Inferior parietal cortex (tissue), 1 donor: Measurements from ENCODE around the gene ADO.

Experiments
- DNase-seq: peaks from one replicate; pipeline ENCODE4 v3.0.0-alpha.2; 2016; ENCODE audit errors: extremely low spot score

The ADO gene

DNA sequence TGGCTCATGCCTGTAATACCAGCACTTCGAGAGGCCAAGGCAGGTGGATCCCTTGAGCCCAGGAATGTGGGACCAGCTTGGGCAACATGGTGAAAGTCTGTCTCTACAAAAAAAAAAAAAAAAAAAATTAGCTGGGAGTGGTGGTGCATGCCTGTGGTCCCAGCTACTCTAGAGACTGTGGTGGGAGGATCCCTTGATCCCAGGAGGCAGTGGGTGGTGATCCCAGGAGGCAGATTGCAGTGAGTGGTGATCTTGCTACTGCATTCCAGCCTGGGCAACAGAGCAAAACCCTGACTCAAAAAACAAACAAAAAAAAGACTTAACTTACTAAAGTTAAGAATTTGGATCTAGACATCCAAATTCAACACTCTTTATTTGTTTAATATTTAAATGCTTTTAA lies 10.2 kb upstream of the ADO start:
- DNase-seq, result no peak

DNA sequence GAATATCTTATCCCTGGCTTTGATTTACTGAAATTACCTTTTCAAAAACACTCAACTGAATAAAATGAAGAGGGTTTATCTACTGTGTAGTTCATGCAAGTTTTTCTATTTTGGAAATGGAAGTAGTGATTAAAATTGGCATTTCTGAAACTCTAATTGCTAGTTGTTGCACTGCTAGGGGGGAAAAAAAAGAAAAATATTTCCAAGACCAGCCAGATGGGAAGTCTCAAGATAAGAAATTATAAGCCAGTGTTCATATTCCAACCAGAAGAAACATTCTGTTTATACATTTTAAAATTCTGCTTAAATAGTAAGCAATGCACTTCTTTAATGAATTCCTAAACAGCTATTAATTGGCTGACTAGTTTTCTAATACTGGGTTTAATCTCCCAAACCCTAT lies 9.4 kb upstream of the ADO start:
- DNase-seq, result no peak

- no peak for DNase-seq
These were observed 8.8 kb upstream of the ADO start for GRCh38 chr10:62795762-62796161.

GRCh38 chr10:62796896-62797295 lies 7.6 kb upstream of the ADO start:
- DNase-seq, result no peak

GRCh38 chr10:62801871-62802270 lies 2.6 kb upstream of the ADO start:
- DNase-seq, result no peak

DNA sequence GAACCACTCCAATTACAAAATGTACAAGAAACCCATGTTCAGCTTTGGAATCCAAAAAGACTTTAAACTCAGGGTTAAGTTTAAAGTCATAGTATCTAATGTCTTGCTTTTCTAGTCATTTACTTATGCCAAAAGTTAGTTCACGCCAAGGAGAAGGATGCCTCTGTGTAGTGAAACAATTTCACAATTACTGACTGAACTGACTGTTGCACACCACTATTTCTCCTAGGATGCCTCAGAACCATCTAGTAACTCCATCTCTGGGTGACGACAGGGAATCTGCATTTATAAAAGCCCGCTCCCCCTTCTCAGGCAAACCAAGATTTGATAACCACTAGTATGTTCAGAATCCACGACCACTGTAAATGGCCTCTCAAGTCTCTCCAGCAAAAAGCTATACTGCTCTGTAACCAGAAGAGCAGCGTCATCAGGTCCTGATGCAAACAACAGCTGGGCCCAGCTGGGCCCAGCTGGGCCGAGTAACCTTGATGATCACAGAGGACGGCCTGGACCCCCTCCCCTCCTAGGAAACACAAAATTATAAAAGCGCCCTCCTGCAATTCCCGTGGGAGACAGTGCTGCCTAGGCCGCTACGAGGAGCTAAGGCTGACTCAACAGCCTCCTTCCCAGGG lies 680 bp upstream of the ADO start:
- DNase-seq, result no peak

- no peak for DNase-seq
These were observed 945 bp downstream of the ADO start for GRCh38 chr10:62805231-62806099.

DNA sequence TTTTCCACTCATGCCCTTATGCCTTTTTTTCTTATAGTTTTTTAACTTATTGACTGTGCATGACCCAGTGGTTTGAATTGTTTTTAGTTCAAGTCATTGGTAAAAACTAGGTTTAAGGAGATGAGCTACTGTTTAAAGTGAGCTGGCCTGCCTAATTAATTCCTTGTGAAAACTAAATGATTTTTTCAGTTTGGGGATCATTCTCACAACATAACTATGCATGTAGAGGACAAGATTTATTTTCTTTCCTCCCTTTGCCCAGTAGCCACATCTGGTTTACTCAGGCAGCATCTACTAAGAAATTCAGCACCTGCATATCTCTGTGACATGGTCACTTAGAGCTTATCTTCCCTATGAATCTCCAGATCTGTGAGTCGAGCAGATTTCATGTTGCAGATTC lies 1.7 kb downstream of the ADO start:
- no peak for DNase-seq

GRCh38 chr10:62810156-62810902 lies 5.8 kb downstream of the ADO start:
- DNase-seq, result no peak

DNA sequence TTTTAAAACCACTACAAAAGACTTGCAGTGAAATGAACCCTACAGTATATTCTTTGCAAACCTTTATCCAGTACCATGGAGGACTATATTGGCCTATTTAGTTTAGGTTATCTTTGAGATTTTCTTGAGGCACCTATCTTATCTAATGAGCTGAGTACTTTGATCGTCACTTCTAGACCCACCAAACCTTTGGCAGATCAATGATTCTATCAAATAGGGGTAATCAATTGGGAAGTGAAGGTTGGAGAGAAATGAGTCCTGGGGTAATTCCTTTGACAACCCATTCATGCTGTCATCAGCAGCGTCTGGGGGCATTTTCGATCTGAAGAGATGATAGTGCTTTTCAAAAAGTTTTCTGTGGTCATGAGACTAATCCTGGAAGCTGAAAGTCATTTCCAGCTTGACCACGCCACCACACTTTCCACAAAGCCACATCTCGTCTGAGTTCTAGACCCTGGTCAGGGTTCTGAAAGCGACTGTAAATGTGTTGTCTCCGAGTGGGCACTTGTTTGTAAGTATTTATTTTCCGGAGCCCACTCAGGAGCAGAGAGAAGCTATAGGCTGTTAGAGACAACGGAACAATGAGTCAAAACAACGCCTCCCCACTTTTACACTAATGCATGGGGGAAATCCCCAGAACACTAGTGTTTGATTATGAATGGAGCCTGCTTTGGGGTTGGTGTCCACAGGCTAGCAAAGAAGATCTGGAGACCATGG lies 6.8 kb downstream of the ADO start:
- no peak for DNase-seq

GRCh38 chr10:62812672-62813439 lies 8.3 kb downstream of the ADO start:
- DNase-seq, result no peak

GRCh38 chr10:62813453-62813852 lies 8.9 kb downstream of the ADO start:
- no peak for DNase-seq

- no peak for DNase-seq
These were observed 9.5 kb downstream of the ADO start for GRCh38 chr10:62813981-62814380.

- no peak for DNase-seq
These were observed 10.3 kb downstream of the ADO start for GRCh38 chr10:62814756-62815380.

- DNase-seq, result no peak
These were observed 11.0 kb downstream of the ADO start for GRCh38 chr10:62815381-62816075.

- DNase-seq, result no peak
These were observed 11.5 kb downstream of the ADO start for GRCh38 chr10:62816076-62816330.

DNA sequence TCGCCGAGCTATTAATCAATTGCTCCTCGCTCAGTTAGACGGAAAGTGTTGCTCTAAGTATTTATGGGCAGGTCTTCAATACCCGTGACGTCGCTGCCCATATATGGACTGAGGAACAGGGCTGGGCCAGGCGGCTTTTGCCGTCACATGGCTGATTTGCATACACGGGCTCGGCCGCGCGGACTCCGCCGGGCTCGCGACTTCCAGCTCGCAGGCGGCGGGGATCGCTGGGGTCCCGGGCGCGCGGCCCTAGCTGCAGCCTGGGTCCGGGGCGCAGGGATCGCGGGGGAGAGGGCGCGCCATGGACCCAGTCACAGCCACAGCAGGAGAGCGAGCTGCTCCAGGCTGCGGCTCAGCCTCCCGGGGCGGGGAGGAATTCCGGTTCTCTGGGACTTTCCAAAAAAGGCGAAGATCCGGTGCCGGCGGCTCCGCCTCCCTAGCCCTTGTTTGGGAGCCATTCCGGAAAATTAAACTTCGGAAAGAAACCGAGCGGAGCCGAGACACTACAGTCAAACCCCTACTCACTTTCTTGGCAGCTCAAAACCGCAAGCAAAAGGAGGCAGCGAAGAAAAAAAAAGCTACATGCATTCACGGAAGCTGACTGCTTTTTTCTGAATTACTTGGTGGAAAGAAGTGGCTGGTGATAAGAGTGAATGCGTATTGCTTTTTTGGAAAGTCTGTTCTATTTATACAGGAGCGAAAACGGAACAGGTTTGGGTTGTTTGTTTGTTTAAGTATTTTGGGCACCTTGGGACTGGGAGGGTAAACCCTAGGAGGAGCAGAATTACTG lies 12.0 kb downstream of the ADO start, which contains the start of gene EGR2:
TSS of gene EGR2 (minus strand) at position 36 of the 790 bp plus-strand sequence. CDS start 337 bp downstream, outside the sequence.
- peak; percentile 92 for DNase-seq

GRCh38 chr10:62817121-62817765 lies 12.7 kb downstream of the ADO start:
- no peak for DNase-seq
